Dedifferentiated amniotic fluid mesenchymal stem cell (primary cell): Measurements from ENCODE around the gene MEOX2.

Experiments used
- DNase-seq: peaks from one replicate; pipeline ENCODE4 v3.0.0-alpha.2; 2016; ENCODE audit errors: extremely low spot score

Gene MEOX2

DNA sequence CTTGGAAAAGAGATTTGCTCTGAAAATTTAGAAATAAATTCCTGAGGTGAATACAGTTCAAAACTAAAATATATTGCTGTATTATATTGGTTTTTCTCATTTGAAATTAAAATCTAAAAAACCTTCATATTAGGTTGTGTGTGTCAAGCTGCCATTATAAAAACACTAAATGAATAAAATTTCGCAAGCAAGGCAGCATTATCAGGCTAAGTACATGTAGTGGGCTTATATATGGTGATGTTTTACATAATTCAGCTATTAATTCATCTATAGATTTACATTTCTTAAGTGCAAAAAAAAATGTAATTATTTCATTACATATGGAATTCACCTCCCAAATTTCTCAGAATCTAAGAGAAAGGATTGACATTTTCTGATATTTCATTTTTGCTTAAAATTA lies 5.3 kb downstream of the MEOX2 start:
- no peak for DNase-seq

DNA sequence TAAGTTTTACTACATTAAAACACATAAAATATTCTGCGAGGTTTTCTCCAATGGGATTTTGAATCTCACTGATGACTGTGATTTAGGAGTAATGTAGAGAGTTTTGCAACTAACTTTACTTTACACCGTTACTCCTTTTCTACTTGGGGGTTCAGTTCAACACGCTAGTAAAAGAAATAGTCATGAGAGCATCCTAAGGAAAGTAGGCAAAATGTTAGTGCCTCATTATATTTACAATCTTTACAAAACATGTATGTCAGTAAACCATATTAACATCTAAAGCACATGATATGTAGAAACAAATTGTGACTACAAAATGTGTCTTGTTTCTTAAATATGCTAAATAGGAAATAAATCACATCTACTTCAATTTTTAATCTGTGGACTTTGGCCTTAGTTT lies 6.0 kb downstream of the MEOX2 start:
- DNase-seq = no peak

- DNase-seq = no peak
These were observed 7.2 kb downstream of the MEOX2 start for GRCh38 chr7:15679306-15679705.

DNA sequence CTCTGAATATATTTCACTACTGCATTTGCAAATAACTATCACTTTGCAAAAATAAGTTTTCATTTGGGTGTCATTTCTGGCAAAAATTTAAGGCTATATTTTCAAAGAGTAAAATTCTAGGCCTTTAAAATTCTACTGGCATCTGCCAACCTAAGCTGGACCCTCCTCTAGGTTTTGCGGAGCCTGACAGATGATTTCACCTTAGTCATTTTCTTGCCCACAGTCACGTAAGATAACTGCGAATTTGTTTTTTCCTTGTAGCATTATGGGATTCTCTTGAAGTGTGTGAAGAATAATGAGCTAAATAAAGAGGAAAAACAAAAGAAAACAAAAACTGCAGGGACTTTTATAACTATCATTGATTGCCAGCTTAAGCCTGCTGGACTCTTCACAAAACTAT lies 7.8 kb downstream of the MEOX2 start:
- no peak for DNase-seq

DNA sequence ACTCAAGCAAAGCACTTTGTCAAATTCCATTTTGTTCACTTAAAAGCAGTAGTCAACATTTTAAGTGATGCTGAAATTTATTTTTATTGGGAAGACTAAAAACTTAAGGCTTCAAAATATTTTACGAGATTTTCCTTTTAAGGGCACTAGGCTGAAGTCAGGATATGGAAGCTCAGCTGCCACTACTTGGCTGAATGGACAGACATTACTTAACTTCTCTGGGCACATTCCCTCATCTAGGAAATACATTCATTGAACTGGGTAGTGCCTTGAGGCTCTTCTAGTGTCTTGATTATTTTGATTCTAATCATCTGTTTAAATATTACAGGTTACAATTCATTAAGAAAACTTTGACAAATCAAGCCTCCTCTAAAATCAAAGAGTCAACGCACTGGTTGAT lies 11.1 kb downstream of the MEOX2 start:
- no peak for DNase-seq

DNA sequence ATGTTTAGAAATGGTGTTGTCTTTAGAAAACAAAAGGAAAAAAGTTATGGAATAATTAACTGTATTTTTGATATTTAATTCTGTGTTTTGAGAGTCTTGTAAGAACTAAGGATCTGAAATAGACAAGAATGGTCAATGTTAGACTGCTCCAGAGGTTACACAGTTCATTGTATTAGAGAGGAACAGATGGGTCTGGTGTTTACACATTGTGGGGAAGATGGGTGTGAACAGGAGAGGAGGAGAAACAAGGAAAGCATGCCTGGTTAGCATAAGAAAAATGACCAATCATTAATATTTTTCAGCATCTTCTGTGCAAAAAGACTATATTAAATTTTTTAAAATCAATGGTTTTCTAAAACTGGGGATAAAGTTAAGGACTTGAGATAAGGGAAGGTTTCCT lies 11.9 kb downstream of the MEOX2 start:
- DNase-seq = no peak

DNA sequence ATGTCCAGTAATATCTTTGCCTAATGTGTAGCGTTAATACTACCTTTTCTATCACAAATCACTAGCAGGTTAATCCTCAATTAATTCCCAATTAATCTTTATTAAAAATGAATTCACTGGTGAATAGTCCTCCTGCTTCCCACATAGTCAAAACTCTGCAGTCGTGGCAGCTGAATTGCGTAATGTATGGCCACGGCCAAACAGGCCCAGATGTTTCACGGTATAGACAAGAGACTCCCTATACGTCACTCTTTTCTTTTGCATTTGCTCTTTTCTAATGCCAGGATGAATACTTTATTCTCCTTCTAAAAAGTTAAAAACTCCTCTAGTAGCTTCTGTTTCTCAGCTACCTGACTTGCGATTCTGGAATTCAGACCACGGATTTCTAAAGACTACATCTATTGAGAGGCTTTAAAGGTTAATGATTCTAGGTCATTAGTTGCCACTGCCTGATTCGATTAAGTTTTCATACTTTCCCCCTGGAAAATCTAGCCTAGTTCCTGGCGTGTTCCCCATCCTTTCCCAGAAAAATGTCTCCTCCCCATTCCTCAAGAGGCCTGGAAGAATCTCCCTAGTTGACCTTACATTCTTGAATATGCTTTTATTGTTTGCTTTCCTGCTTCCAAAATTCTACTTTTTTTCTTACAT lies 16.9 kb downstream of the MEOX2 start:
- DNase-seq = no peak

DNA sequence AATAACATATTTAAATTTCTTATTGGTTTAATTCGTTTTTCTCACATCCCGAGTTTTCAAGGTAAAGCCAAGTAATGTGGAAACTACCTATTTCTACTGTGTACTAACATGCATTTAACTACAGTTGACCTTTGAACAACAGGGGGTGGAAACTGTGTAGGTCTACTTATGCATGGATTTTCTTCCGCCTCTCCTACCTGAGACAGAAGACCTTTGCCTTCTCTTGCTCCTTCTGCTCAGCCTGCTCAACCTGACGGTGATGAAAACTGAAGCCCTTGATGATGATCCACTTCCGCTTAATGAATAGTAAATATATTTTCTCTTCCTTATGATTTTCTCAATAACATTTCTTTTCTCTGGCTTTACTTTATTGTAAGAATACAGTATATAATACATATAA lies 18.5 kb downstream of the MEOX2 start:
- no peak for DNase-seq

DNA sequence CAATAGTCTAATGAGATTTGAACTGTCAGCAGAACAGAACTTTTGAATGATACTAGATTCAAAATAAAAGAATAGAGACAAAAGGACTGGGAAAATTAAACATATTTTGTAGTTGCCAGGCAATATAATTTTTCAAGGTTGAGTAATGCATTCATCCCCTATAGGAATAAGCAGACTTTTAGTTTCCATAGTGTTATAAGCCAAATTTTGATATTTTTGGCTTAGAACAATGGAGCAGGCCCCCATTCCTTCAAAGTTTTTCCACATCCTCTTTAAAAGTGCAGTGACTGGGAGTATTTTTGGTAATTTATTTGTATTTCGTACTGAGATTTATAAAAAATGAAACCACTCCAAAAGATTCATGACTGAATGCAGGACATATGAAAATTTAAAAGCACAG lies 24.0 kb downstream of the MEOX2 start:
- DNase-seq = no peak

DNA sequence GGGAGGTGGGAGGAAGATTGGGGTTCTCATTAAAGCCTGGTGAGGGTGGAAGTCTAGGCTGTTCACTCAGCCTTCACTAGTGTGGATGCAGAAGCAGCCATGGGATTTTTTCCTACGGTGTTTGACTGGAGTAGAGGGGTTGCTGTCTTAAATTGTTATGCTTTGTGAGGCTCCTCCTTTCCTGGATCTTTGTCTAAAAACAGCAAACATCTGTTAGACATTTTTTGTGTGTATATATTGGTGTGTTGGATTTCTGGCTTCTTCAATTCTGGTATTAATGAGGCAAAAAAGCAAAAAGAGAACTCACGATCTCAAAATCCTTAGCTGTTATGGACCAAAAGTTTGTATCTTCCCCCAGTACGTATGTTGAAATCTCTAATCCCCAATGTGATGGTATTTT lies 28.2 kb downstream of the MEOX2 start:
- DNase-seq = no peak

DNA sequence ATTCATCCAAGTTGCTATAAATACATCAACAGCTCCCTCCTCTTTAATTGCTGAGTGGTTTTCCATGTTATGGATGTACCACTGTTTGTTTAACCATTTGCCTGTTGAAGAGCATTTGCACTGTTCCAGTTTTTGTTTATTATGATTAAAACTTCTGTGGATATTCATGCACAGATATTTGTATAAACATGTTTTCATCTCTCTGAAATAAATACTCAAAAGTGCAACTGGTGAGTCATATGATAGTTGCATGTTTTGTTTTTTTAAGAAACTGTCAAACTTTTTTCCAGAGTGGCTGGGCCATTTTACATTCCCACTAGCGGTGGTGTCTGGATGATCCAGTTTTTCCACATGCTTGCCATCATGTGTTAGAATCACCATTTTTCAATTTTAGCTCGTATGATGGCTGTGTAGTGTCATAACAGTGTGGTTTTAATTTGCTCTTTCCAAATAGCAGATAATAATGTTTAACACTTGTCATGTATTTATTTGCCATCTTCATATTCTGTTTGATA lies 33.6 kb downstream of the MEOX2 start:
- DNase-seq = no peak

DNA sequence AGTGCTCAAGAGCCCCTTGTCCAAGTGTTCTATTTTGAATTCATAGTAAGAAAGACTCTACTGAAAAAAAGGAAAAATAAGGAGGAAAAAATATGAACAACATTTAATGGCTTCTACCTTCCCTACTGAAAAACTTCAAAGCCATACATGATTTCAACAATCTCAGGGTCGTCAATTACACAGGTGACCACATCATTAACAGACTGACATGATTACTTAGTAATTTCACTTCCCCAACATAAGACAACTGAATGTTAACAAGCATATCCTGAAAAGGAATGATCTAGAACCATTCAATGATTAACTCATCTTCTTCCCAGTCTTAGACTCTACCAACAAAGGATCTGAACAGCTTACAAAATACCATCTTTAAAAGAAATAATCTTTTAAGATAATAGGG lies 34.8 kb downstream of the MEOX2 start:
- DNase-seq = no peak

DNA sequence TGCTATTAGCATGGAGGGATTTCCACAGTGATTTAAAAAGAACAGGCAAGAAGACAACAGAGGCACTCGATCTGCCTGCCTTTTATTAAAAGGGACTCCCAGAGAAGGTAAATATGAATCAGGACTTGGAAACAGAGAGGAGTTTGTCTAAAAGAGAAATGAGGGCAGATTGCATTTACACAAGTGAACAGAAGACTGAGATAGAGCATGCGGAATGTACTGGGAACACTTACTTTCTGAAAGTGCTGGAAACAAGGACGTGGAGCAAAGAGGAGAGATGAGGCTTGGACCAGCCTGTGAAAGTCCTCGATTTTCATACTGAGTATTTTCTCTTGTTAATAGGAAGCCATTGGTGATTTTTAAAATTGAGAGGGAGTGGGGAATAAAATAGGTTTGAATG lies 35.7 kb downstream of the MEOX2 start:
- no peak for DNase-seq

DNA sequence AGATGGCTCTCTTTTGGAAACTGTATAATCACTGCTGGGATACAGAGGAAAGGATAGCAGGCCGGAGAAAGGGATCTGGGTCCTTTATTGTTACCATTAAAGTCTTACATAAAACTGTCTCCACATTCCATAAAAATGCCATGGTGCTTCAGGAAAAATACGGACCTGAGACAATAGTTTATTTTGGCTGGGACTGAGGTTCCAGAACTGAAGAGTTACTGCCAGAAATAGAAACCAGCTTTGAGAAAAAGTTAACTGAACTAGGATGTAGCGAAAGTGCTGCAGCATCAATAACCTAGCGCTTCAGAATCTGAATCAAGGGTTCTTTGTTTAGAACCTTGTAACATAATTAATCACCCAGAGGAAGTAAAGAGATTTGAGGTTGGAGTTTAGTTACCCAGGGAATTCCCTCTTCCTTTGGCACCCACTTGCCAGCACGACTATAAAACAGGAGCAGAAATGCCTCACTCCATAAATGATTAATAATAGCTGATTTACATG lies 38.0 kb downstream of the MEOX2 start:
- DNase-seq = no peak

- DNase-seq = peak; percentile 19
These were observed 39.2 kb downstream of the MEOX2 start for GRCh38 chr7:15647309-15647708.

GRCh38 chr7:15643000-15643705 lies 43.3 kb downstream of the MEOX2 start:
- no peak for DNase-seq

- DNase-seq = peak; percentile 47
These were observed 57.6 kb downstream of the MEOX2 start for GRCh38 chr7:15628876-15629275.

GRCh38 chr7:15626041-15626440 lies 60.4 kb downstream of the MEOX2 start:
- DNase-seq = no peak

- DNase-seq = no peak
These were observed 61.0 kb downstream of the MEOX2 start for GRCh38 chr7:15625466-15625865.

- DNase-seq = no peak
These were observed 65.0 kb downstream of the MEOX2 start for GRCh38 chr7:15621468-15621867.

GRCh38 chr7:15620491-15621185 lies 65.8 kb downstream of the MEOX2 start:
- no peak for DNase-seq

DNA sequence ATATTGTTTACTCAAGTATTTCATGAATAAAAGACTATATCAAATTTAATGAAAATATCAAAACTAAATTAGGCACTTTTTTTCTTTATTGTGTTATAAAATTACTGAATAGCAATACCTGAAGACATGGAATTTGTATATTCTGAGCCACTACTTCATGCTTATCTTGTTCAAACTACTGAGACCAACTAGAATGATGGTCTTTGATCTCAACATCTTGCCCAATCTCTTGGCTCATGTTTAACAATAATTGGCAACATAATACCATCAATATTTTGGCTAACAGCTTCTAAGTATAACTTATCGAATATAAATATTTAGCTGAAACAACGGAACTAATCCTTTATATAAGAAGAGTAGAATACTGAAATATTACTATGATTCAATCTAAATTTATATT lies 68.2 kb downstream of the MEOX2 start:
- DNase-seq = no peak

- no peak for DNase-seq
These were observed 74.3 kb downstream of the MEOX2 start for GRCh38 chr7:15612205-15612604.
